GM12878 (cell line): ENCODE measurements around the gene CPLX1.

ENCODE experiments used
- ATF2 ChIP-seq: IDR thresholded peaks from 2 replicates; pipeline ENCODE4 v1.6.1; 2012; ENCODE audit warnings: low read length, inconsistent platforms
- ATF7 ChIP-seq: fragments of 450-650 bp; IDR thresholded peaks from 2 replicates; pipeline ENCODE4 v1.6.1; 2016; ENCODE audit warnings: low read depth, mild to moderate bottlenecking
- CTCF ChIP-seq, 3 experiments: IDR thresholded peaks in 2 of 3; conservative IDR thresholded peaks in 1 of 3; 2 replicates each; pipeline ENCODE4 v1.5.1; 2011; ENCODE audit warnings: low read depth in 3 of 3, low read length in 3 of 3, mild to moderate bottlenecking in 3 of 3, control low read depth in 2 of 3, moderate library complexity in 2 of 3, inconsistent platforms in 1 of 3, mixed read lengths in 1 of 3; ENCODE audit not compliant: control insufficient read depth in 2 of 3, insufficient read depth in 1 of 3; ENCODE audit errors: extremely low read depth in 1 of 3
- PBX3 ChIP-seq: IDR thresholded peaks from 2 replicates; pipeline ENCODE4 v1.6.1; 2011; ENCODE audit warnings: mild to moderate bottlenecking, low read depth, low read length, moderate library complexity; ENCODE audit not compliant: insufficient replicate concordance
- RAD21 ChIP-seq: IDR thresholded peaks from 2 replicates; pipeline ENCODE4 v1.6.1; 2011; ENCODE audit warnings: mild to moderate bottlenecking, low read depth, low read length, moderate library complexity; ENCODE audit not compliant: insufficient read depth
- RFX5 ChIP-seq: IDR thresholded peaks from 2 replicates; pipeline ENCODE4 v1.6.1; 2011; ENCODE audit warnings: low read depth, low read length, improper control_type of control experiment
- ZNF274 ChIP-seq: IDR thresholded peaks from one replicate; pipeline ENCODE4 v1.8.0; 2011; ENCODE audit not compliant: insufficient read length, insufficient read depth

GRCh38 chr4:865572-865971, 39.6 kb upstream of the CPLX1 start:
- TF ChIP-seq CTCF (IDR thresholded peaks at IDR 0.05 in 2 of 3, conservative IDR thresholded peaks at IDR 0.05 in 1 of 3; ENCODE audit: control insufficient read depth in 2 of 3, extremely low read depth in 1 of 3, insufficient read depth in 1 of 3, low read depth in 3 of 3, low read length in 3 of 3): no peak
- no peak for TF ChIP-seq RFX5
- TF ChIP-seq PBX3: no peak
- no peak for TF ChIP-seq RAD21
- TF ChIP-seq ATF7: no peak
- TF ChIP-seq ZNF274: no peak
- TF ChIP-seq ATF2: no peak
